Activated gamma-delta T cell treated with Interleukin-2 at 50 U/mL for 16 hours (primary cell): ENCODE results near the gene SSR1.
"Not testable (repeated sequence)": the region's sequence is repeated elsewhere in the genome, so short reads cannot be mapped to it uniquely, and the experiment has no call there.

ENCODE experiments used
- DNase-seq: peaks from one replicate; pipeline ENCODE4 v3.0.0-alpha.2; 2020

SSR1 gene

GRCh38 chr6:7273709-7274108 lies 39.3 kb downstream of the SSR1 start:
- DNase-seq: no peak

GRCh38 chr6:7271205-7271534 lies 41.8 kb downstream of the SSR1 start:
- DNase-seq: no peak

GRCh38 chr6:7270320-7271204 lies 42.4 kb downstream of the SSR1 start:
- DNase-seq: no peak

GRCh38 chr6:7269816-7270215 lies 43.2 kb downstream of the SSR1 start:
- no peak for DNase-seq

- no peak for DNase-seq
Measured at GRCh38 chr6:7268816-7269555, 44.0 kb downstream of the SSR1 start.

- no peak for DNase-seq
Measured at GRCh38 chr6:7268362-7268761, 44.6 kb downstream of the SSR1 start.

- DNase-seq: no peak
Measured at GRCh38 chr6:7267466-7268091, 45.4 kb downstream of the SSR1 start.

- no peak for DNase-seq
Measured at GRCh38 chr6:7267071-7267465, 45.9 kb downstream of the SSR1 start.

GRCh38 chr6:7265385-7265726 lies 47.6 kb downstream of the SSR1 start:
- DNase-seq: not testable (repeated sequence)

GRCh38 chr6:7264686-7265384 lies 48.2 kb downstream of the SSR1 start:
- DNase-seq: no peak

- no peak for DNase-seq
Measured at GRCh38 chr6:7264041-7264440, 49.0 kb downstream of the SSR1 start.

GRCh38 chr6:7263519-7263805 lies 49.5 kb downstream of the SSR1 start:
- not testable (repeated sequence) for DNase-seq

- DNase-seq: no peak
Measured at GRCh38 chr6:7262746-7263518, 50.1 kb downstream of the SSR1 start.

- DNase-seq: no peak
Measured at GRCh38 chr6:7261852-7262461, 51.0 kb downstream of the SSR1 start.

- DNase-seq: no peak
Measured at GRCh38 chr6:7261032-7261841, 51.8 kb downstream of the SSR1 start.

GRCh38 chr6:7260291-7261031 lies 52.5 kb downstream of the SSR1 start:
- no peak for DNase-seq

- no peak for DNase-seq
Measured at GRCh38 chr6:7258231-7258763, 54.7 kb downstream of the SSR1 start.

GRCh38 chr6:7257521-7258230 lies 55.3 kb downstream of the SSR1 start:
- no peak for DNase-seq

- no peak for DNase-seq
Measured at GRCh38 chr6:7256785-7257184, 56.2 kb downstream of the SSR1 start.

- no peak for DNase-seq
Measured at GRCh38 chr6:7255918-7256317, 57.1 kb downstream of the SSR1 start.
